Aorta (tissue), 5 donors: ENCODE data around the gene GRM8. TPM values are rescaled to one million over a fixed set of nuclear protein-coding genes. Genes with fewer than 3 reads are reported as not detected.

Experiments
- ATAC-seq: fragments of 200-7000 bp; cut with Tn5 transposase; one replicate; pipeline ENCODE4 v1.9.1; 2022; ENCODE audit warnings: moderate library complexity; ENCODE audit not compliant: low FRiP score
- DNase-seq, 2 donors: peaks; one replicate each; pipeline ENCODE4 v3.0.0-alpha.2; 2020
- H3K27ac ChIP-seq, 2 donors: one replicate each; pipeline ENCODE4 v1.5.1; 2013; ENCODE audit warnings: low read length in 2 of 2, mild to moderate bottlenecking in 2 of 2, moderate library complexity in 2 of 2, control low read depth in 1 of 2, inconsistent platforms in 1 of 2, low read depth in 1 of 2
- H3K27me3 ChIP-seq, 2 donors: one replicate each; pipeline ENCODE4 v1.6.1; 2013; ENCODE audit warnings: control low read depth in 1 of 2, low read length in 1 of 2, mild to moderate bottlenecking in 1 of 2, moderate library complexity in 1 of 2; ENCODE audit not compliant: insufficient read depth in 2 of 2, control insufficient read depth in 1 of 2
- H3K36me3 ChIP-seq, 2 donors: one replicate each; pipeline ENCODE4 v1.6.1; 2013; ENCODE audit warnings: control low read depth in 1 of 2, low read length in 1 of 2, mild to moderate bottlenecking in 1 of 2; ENCODE audit not compliant: insufficient read depth in 2 of 2, control insufficient read depth in 1 of 2
- H3K4me1 ChIP-seq, 2 donors: one replicate each; pipeline ENCODE4 v1.6.1; 2013; ENCODE audit warnings: low read length in 2 of 2, control low read depth in 1 of 2, mild to moderate bottlenecking in 1 of 2, moderate library complexity in 1 of 2; ENCODE audit not compliant: insufficient read depth in 2 of 2, control insufficient read depth in 1 of 2
- H3K4me3 ChIP-seq, 2 donors: one replicate each; pipeline ENCODE4 v1.5.1; 2013; ENCODE audit warnings: low read length in 2 of 2, control low read depth in 1 of 2, mild to moderate bottlenecking in 1 of 2
- H3K9me3 ChIP-seq: one replicate; pipeline ENCODE4 v1.6.1; 2013; ENCODE audit warnings: mild to moderate bottlenecking, low read length; ENCODE audit not compliant: control insufficient read depth
- WGBS, 2 donors: extraction: QIAGEN DNeasy Blood & Tissue Kit; methylation state at CpG; one replicate each; pipeline ENCODE4 v1.1.7; 2013; 5-methylcytosine and 5-hydroxymethylcytosine counted together
- intact Hi-C, 2 donors: fragments of 100-400 bp; cut with DNase I; formaldehyde crosslinking; loops; one replicate each; pipeline versions ENCODE4 v1.14.2 to v1.15.0; 2022
- polyA plus RNA-seq, 2 donors: library from polyadenylated mRNA; stranded (reverse); fragments of 200-250 nt; gene quantifications; one replicate each; pipeline ENCODE4 v1.2.3, GENCODE V29; 2013
- total RNA-seq, 2 donors: library from RNA; stranded (reverse); fragmentation: NEBNext Ultra II Directional; extraction: Animal tissue kit (Norgen Biotek cat#: 25700); gene quantifications; one replicate each; pipeline ENCODE4 v1.2.1, GENCODE V29; 2021
- donor health status: healthy with polysubstance abuse.
- donor health status: Bipolar disorder and iron deficiency.
- donor health status: DM: no; HTN: no; CAD: no.
- donor health status: DM: no; HTN: no; CAD: no.
- donor health status: DM: yes; HTN: yes; CAD: no.

GRM8 gene
- total and polyA plus RNA-seq, 4 donors = 0.20 TPM; not detected in 3

DNA sequence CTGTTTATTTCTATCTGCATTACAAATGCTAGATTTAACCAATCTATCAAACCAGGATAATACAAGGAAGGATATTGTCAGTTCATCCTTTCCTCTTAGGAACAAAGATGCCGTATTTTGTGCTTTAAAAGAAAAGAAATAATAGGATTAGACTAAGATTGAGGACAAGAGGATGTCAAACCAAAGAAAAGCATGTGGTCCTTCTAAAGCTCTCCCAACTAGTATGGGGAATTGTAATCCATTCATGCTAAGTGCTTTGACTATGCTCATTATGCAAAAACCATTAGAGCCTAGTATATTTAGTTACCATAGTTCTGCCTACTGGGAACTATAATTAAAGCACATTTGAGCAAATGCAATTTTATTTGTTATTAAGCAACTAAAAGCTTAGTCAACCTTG lies 280.2 kb downstream of the GRM8 start:
- ATAC-seq (no peak), DNase-seq (no peak)
- 89 to 91% methylated on average over 1 of the region's 1 CpG for WGBS, 2 donors
- Histone ChIP-seq H3K36me3 (no peaks in the 10 kb centered on the region), H3K27ac (no peak overlapping the region), H3K27me3 (no peaks in the 10 kb centered on the region), H3K9me3 (no peaks in the 10 kb centered on the region), H3K4me3 (no peak overlapping the region), H3K4me1 (no peaks in the 10 kb centered on the region)
- intact Hi-C loops = no loop called here

DNA sequence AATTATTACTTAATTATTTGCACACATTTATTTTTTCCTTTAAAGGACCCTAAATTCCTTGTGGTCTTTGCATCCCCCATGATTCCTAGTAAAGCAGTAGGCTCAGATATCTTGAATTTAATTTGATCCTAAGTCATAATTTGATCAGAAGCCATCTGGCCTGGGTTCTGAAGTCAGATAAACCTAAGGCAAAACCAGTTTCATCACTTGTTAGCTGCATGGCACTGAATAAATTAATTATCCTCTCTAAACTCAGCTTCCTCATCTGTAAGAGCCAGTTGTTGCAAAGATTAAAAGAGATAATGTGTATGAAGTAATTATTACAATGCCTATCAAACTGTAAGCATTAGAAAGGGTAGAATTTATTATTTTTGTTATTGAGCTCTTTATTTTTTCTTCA lies 293.1 kb downstream of the GRM8 start:
- intact Hi-C loops = no loop called here

DNA sequence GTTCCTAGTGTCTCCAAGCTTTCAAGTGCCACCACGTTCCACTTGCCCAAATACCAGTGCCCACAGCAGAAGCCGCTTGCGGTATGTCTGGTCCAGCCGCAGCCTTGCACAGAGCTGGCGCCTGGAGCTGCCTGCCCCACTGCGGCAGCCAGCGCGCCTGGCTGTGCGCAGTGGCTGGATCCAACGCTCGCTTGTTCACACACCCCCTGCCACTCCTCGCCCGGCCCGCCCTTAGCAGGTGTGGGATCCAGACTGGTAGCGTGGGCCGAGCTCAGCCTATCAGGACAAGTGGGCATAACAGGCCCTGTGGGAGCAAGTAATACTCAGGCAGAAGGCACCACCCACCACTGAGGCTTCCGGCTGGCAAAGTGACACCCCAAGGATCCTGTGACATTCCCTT lies 294.4 kb downstream of the GRM8 start:
- H3K27ac ChIP-seq = no peak overlapping the region
- no peaks in the 10 kb centered on the region for H3K9me3 ChIP-seq
- 96 to 99% methylated on average over 17 of the region's 17 CpGs for WGBS, 2 donors
- no peak for DNase-seq
- H3K27me3 ChIP-seq = no peaks in the 10 kb centered on the region
- H3K4me1 ChIP-seq = no peaks in the 10 kb centered on the region
- no peak overlapping the region for H3K4me3 ChIP-seq
- intact Hi-C loops = no loop called here
- H3K36me3 ChIP-seq = no peaks in the 10 kb centered on the region
- ATAC-seq = no peak

More for the DNA sequence above, 293.1 kb downstream of the GRM8 start:
- Histone ChIP-seq H3K9me3 (no peaks in the 10 kb centered on the region), H3K4me3 (no peak overlapping the region), H3K27me3 (no peaks in the 10 kb centered on the region), H3K36me3 (no peaks in the 10 kb centered on the region), H3K4me1 (no peaks in the 10 kb centered on the region), H3K27ac (no peak overlapping the region)
- ATAC-seq = no peak
- DNase-seq = no peak

DNA sequence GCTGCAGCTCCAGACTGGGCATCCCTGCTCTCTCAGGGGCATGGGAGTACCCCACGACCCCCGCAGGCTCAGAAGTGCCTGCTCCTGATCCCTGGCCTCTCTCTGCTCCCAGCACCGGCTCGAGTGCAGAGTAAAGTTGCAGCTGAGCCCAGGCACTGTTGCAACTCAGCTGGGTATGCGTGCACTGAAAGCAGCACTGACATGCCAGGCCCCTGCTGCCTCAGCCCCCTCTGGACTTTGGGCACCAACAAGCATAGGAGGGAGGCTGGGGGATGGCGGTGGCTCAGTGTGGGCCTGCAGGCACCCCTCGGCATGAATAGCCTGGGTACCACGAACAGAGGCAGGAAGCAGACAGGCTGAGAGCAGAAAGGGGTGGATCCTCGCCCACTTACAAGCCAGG lies 295.3 kb downstream of the GRM8 start:
- H3K36me3 ChIP-seq = no peaks in the 10 kb centered on the region
- H3K9me3 ChIP-seq = no peaks in the 10 kb centered on the region
- WGBS, 2 donors = 84 to 85% methylated on average over 9 of the region's 9 CpGs
- no peak overlapping the region for H3K27ac ChIP-seq
- intact Hi-C loops = no loop called here
- H3K27me3 ChIP-seq = no peaks in the 10 kb centered on the region
- H3K4me3 ChIP-seq = no peak overlapping the region
- ATAC-seq (no peak), DNase-seq (no peak)
- H3K4me1 ChIP-seq = no peaks in the 10 kb centered on the region

DNA sequence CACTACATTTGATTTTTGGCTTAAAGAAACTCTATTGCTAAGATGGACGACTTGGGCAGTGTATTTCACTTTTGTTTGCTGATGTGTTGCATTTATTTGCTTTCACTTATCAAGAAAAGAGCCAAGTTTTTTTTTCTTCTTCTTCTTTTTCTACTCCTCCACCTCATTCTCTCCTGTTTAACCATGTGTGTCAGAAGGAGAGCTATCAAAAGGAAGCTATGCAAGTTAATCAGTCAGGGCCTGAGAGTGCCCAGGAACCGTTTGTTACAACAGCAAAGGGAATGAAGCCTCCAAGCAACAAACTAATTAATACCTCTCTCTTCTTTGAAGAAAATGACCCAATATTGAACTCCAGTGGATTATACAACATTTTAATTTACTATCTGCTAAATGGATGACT lies 299.3 kb downstream of the GRM8 start:
- Histone ChIP-seq H3K36me3 (no peaks in the 10 kb centered on the region), H3K4me3 (no peak overlapping the region), H3K27me3 (no peaks in the 10 kb centered on the region), H3K27ac (no peak overlapping the region), H3K4me1 (no peaks in the 10 kb centered on the region), H3K9me3 (no peaks in the 10 kb centered on the region)
- no peak for DNase-seq
- intact Hi-C loops = no loop called here
- no peak for ATAC-seq
- WGBS, 2 donors = 29% methylated on average over 2 of the region's 2 CpGs

DNA sequence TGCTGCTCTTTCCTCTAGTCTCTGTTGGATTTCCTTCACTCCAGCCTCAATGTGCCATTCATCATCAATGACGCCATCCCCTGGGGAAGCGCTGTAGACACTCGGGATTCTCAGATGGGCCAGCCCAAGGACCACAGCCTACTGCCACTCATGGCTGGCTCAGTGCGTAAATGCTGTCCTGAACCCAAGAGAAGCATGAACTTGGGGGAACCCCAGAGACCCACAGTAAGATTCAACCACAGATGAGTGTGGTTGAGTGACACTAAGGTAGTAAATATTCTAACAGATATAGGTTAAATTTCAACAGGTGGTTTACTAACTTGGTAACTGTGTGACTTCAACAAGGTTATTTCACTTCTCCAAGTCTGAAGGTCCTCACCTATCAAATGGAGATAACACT lies 304.1 kb downstream of the GRM8 start:
- DNase-seq (no peak), ATAC-seq (no peak)
- intact Hi-C loops = no loop called here
- no peaks in the 10 kb centered on the region for H3K27me3 ChIP-seq
- H3K4me3 ChIP-seq = no peak overlapping the region
- no peaks in the 10 kb centered on the region for H3K36me3 ChIP-seq
- no peaks in the 10 kb centered on the region for H3K4me1 ChIP-seq
- no peak overlapping the region for H3K27ac ChIP-seq
- 73 to 76% methylated on average over 4 of the region's 4 CpGs for WGBS, 2 donors
- H3K9me3 ChIP-seq = no peaks in the 10 kb centered on the region

DNA sequence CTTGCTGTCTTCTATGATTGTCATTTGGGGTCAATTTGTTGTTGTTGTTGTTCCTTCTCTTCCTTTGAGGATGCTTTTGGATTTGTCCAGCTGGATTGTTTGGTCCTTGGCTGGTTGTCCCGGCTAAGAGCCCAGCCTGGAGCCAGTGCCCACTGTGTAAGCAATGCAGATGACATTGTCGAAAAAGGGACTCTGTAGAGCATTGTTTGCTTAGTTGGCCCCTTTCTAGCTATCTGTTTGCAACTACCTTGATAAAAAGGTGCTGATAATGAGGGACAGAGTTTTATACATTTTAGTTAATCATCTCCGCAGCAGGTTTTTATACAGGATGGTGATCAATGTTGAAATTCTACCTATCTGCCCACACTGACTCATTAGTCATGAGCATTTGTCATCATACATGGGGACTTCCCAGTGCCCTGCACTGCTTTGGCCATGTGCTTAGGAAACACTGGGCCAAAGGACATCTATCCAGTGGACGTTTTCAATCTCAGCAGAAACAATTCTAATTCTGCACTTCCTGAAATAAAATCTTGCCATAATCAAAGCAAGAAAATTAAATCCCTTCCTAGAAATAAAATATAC lies 311.9 kb downstream of the GRM8 start:
- no peak for DNase-seq
- 71 to 72% methylated on average over 4 of the region's 4 CpGs for WGBS, 2 donors
- ATAC-seq = no peak
- Histone ChIP-seq H3K4me3 (no peak overlapping the region), H3K27me3 (no peaks in the 10 kb centered on the region), H3K4me1 (no peaks in the 10 kb centered on the region), H3K36me3 (no peaks in the 10 kb centered on the region), H3K9me3 (peaks cover 1% of the 10 kb centered on the region), H3K27ac (no peak overlapping the region)
- intact Hi-C loops = no loop called here

- Histone ChIP-seq H3K9me3 (peaks cover 3% of the 10 kb centered on the region), H3K36me3 (no peaks in the 10 kb centered on the region), H3K4me1 (no peaks in the 10 kb centered on the region), H3K27me3 (no peaks in the 10 kb centered on the region), H3K27ac (no peak overlapping the region), H3K4me3 (no peak overlapping the region)
- ATAC-seq (no peak), DNase-seq (no peak)
- 16 to 29% methylated on average over 2 of the region's 2 CpGs for WGBS, 2 donors
- intact Hi-C loops = no loop called here
These were observed 315.6 kb downstream of the GRM8 start for GRCh38 chr7:126937171-126937570.

DNA sequence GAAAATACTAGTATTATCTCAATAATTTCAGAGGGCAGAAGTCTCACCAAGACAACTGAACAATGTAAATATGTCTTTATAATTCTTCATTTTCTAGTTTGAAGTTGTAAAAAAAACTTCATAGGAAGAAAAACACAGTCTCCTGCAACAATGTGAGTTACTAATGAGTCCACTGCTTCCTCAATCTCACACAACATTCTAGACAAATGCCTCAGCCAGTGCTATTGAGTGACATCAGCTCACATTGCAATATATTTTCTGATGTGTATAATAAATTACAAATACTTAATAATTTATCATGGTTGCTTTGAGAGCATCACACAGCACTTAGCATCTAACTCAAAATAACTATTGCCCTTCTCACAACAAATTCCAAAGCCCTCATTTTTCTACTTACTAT lies 321.2 kb downstream of the GRM8 start:
- ATAC-seq = no peak
- no peak for DNase-seq
- Histone ChIP-seq H3K4me1 (no peaks in the 10 kb centered on the region), H3K4me3 (no peak overlapping the region), H3K36me3 (no peaks in the 10 kb centered on the region), H3K9me3 (peaks cover 2% of the 10 kb centered on the region), H3K27ac (no peak overlapping the region), H3K27me3 (no peaks in the 10 kb centered on the region)
- intact Hi-C loops = no loop called here
